Esophagus (tissue), 2 donors: ENCODE data around the gene FAAP100. TPM values are rescaled to one million over a fixed set of nuclear protein-coding genes. Genes with fewer than 3 reads are reported as not detected.
"Not testable (repeated sequence)": the region's sequence is repeated elsewhere in the genome, so short reads cannot be mapped to it uniquely, and the experiment has no call there.

Source experiments
- H3K27ac ChIP-seq, 2 donors: one replicate each; pipeline ENCODE4 v1.5.1; 2013; ENCODE audit warnings: low read depth in 2 of 2, mild to moderate bottlenecking in 2 of 2, inconsistent platforms in 1 of 2, low read length in 1 of 2, moderate library complexity in 1 of 2
- H3K27me3 ChIP-seq, 2 donors: one replicate each; pipeline ENCODE4 v1.6.1; 2013; ENCODE audit warnings: low read length in 2 of 2, control low read depth in 1 of 2, mild to moderate bottlenecking in 1 of 2; ENCODE audit not compliant: insufficient read depth in 2 of 2, control insufficient read depth in 1 of 2
- H3K36me3 ChIP-seq, 2 donors: one replicate each; pipeline ENCODE4 v1.6.1; 2013; ENCODE audit warnings: low read length in 1 of 2; ENCODE audit not compliant: control insufficient read depth in 2 of 2, insufficient read depth in 2 of 2
- H3K4me1 ChIP-seq, 2 donors: one replicate each; pipeline ENCODE4 v1.6.1; 2013; ENCODE audit warnings: low read length in 1 of 2; ENCODE audit not compliant: control insufficient read depth in 2 of 2, insufficient read depth in 2 of 2
- H3K4me3 ChIP-seq, 2 donors: one replicate each; pipeline ENCODE4 v1.5.1; 2013; ENCODE audit warnings: low read length in 2 of 2, mild to moderate bottlenecking in 2 of 2, low read depth in 1 of 2, moderate library complexity in 1 of 2
- H3K9me3 ChIP-seq, 2 donors: one replicate each; pipeline ENCODE4 v1.6.1; 2013; ENCODE audit warnings: mild to moderate bottlenecking in 2 of 2, low read depth in 1 of 2, low read length in 1 of 2, moderate library complexity in 1 of 2; ENCODE audit not compliant: control insufficient read depth in 2 of 2, insufficient read depth in 1 of 2
- WGBS, 2 donors: extraction: QIAGEN DNeasy Blood & Tissue Kit; methylation state at CpG; one replicate each; pipeline ENCODE4 v1.1.7; 2013; 5-methylcytosine and 5-hydroxymethylcytosine counted together
- polyA plus RNA-seq, 2 donors: library from polyadenylated mRNA; stranded (reverse); fragments of 200-250 nt; gene quantifications; one replicate each; pipeline ENCODE4 v1.2.3, GENCODE V29; 2013
- donor health status: healthy with polysubstance abuse.
- donor health status: Bipolar disorder and iron deficiency.

The FAAP100 gene
- polyA plus RNA-seq, 2 donors, result 17.3 to 27.1 TPM

GRCh38 chr17:81584771-81585170, 32.6 kb upstream of the FAAP100 start:
- not testable (repeated sequence) for H3K27me3 ChIP-seq, H3K4me3 ChIP-seq, H3K9me3 ChIP-seq, H3K27ac ChIP-seq, H3K4me1 ChIP-seq
- 93 to 94% methylated on average over 14 of the region's 14 CpGs for WGBS, 2 donors
- H3K36me3 ChIP-seq, result peaks cover 25 to 40% of the 10 kb centered on the region in 2 donors

GRCh38 chr17:81583589-81584342, 31.6 kb upstream of the FAAP100 start:
- H3K27ac ChIP-seq, result no peak overlapping the region
- no peaks in the 10 kb centered on the region for H3K4me1 ChIP-seq
- no peak overlapping the region for H3K4me3 ChIP-seq
- WGBS, 2 donors, result 88 to 89% methylated on average over 6 of the region's 6 CpGs
- peaks cover 23 to 42% of the 10 kb centered on the region in 2 donors for H3K36me3 ChIP-seq
- no peaks in the 10 kb centered on the region for H3K9me3 ChIP-seq
- no peaks in the 10 kb centered on the region for H3K27me3 ChIP-seq

GRCh38 chr17:81582749-81583148, 30.6 kb upstream of the FAAP100 start:
- Histone ChIP-seq H3K9me3 (no peaks in the 10 kb centered on the region), H3K27me3 (no peaks in the 10 kb centered on the region), H3K4me1 (peaks cover 0 to 4% of the 10 kb centered on the region in 2 donors), H3K27ac (no peak overlapping the region), H3K4me3 (no peak overlapping the region), H3K36me3 (peaks cover 16 to 44% of the 10 kb centered on the region in 2 donors)
- 89 to 92% methylated on average over 12 of the region's 12 CpGs for WGBS, 2 donors

GRCh38 chr17:81582341-81582740, 30.2 kb upstream of the FAAP100 start:
- no peak overlapping the region for H3K27ac ChIP-seq
- H3K4me3 ChIP-seq, result no peak overlapping the region
- H3K36me3 ChIP-seq, result peaks cover 16 to 46% of the 10 kb centered on the region in 2 donors
- no peaks in the 10 kb centered on the region for H3K9me3 ChIP-seq
- H3K4me1 ChIP-seq, result peaks cover 0 to 5% of the 10 kb centered on the region in 2 donors
- H3K27me3 ChIP-seq, result no peaks in the 10 kb centered on the region
- 86 to 91% methylated on average over 5 of the region's 5 CpGs for WGBS, 2 donors

GRCh38 chr17:81581758-81582157, 29.6 kb upstream of the FAAP100 start:
- no peak overlapping the region for H3K27ac ChIP-seq
- H3K36me3 ChIP-seq, result peaks cover 15 to 46% of the 10 kb centered on the region in 2 donors
- H3K4me3 ChIP-seq, result no peak overlapping the region
- whole genome bisulfite sequencing, 2 donors, result 93% methylated on average over 8 of the region's 8 CpGs
- no peaks in the 10 kb centered on the region for H3K27me3 ChIP-seq
- H3K4me1 ChIP-seq, result peaks cover 2 to 9% of the 10 kb centered on the region in 2 donors
- no peaks in the 10 kb centered on the region for H3K9me3 ChIP-seq

GRCh38 chr17:81580481-81580880, 28.3 kb upstream of the FAAP100 start:
- no peak overlapping the region for H3K4me3 ChIP-seq
- no peaks in the 10 kb centered on the region for H3K27me3 ChIP-seq
- 95 to 98% methylated on average over 6 of the region's 6 CpGs for WGBS, 2 donors
- H3K4me1 ChIP-seq, result peaks cover 2 to 11% of the 10 kb centered on the region in 2 donors
- peaks cover 8 to 43% of the 10 kb centered on the region in 2 donors for H3K36me3 ChIP-seq
- no peaks in the 10 kb centered on the region for H3K9me3 ChIP-seq
- no peak overlapping the region for H3K27ac ChIP-seq

GRCh38 chr17:81579821-81580321, 27.7 kb upstream of the FAAP100 start:
- H3K36me3 ChIP-seq, result peaks cover 8 to 46% of the 10 kb centered on the region in 2 donors
- no peaks in the 10 kb centered on the region for H3K9me3 ChIP-seq
- H3K27ac ChIP-seq, result no peak overlapping the region
- 93% methylated on average over 10 of the region's 10 CpGs for WGBS, 2 donors
- no peak overlapping the region for H3K4me3 ChIP-seq
- peaks cover 2 to 11% of the 10 kb centered on the region in 2 donors for H3K4me1 ChIP-seq
- no peaks in the 10 kb centered on the region for H3K27me3 ChIP-seq

- H3K36me3 ChIP-seq, result peaks cover 7 to 50% of the 10 kb centered on the region in 2 donors
- no peaks in the 10 kb centered on the region for H3K9me3 ChIP-seq
- H3K27ac ChIP-seq, result no peak overlapping the region
- H3K27me3 ChIP-seq, result no peaks in the 10 kb centered on the region
- peaks cover 2 to 11% of the 10 kb centered on the region in 2 donors for H3K4me1 ChIP-seq
- H3K4me3 ChIP-seq, result no peak overlapping the region
- WGBS, 2 donors, result 91 to 93% methylated on average over 6 of the region's 6 CpGs
Observed at GRCh38 chr17:81579298-81579697, 27.1 kb upstream of the FAAP100 start.

GRCh38 chr17:81578561-81579225, 26.5 kb upstream of the FAAP100 start:
- peaks cover 5 to 53% of the 10 kb centered on the region in 2 donors for H3K36me3 ChIP-seq
- 94% methylated on average over 6 of the region's 6 CpGs for WGBS, 2 donors
- no peak overlapping the region for H3K4me3 ChIP-seq

More at GRCh38 chr17:81578561-81579225, 26.5 kb upstream of the FAAP100 start:
- H3K9me3 ChIP-seq, result no peaks in the 10 kb centered on the region
- peaks cover 2 to 11% of the 10 kb centered on the region in 2 donors for H3K4me1 ChIP-seq
- no peak overlapping the region for H3K27ac ChIP-seq
- no peaks in the 10 kb centered on the region for H3K27me3 ChIP-seq
